UCSD-AML1 (cell line): ENCODE measurements around the gene PNLIPRP2.

Source experiments
- DNase-seq: peaks from one replicate; lab custom pipeline; 2025; ENCODE audit not compliant: unreplicated experiment; lab: John Stamatoyannopoulos, UW

PNLIPRP2 gene

GRCh38 chr10:116654816-116655215, 34.1 kb downstream of the PNLIPRP2 start:
- DNase-seq: no peak

- no peak for DNase-seq
These were observed 34.8 kb downstream of the PNLIPRP2 start for GRCh38 chr10:116655568-116655967.

GRCh38 chr10:116656044-116656443, 35.3 kb downstream of the PNLIPRP2 start:
- no peak for DNase-seq

GRCh38 chr10:116657863-116658551, 37.3 kb downstream of the PNLIPRP2 start:
- no peak for DNase-seq

- no peak for DNase-seq
These were observed 38.4 kb downstream of the PNLIPRP2 start for GRCh38 chr10:116659049-116659670.

GRCh38 chr10:116660860-116661259, 40.1 kb downstream of the PNLIPRP2 start:
- DNase-seq: no peak

- DNase-seq: no peak
These were observed 42.6 kb downstream of the PNLIPRP2 start for GRCh38 chr10:116663342-116663741.

GRCh38 chr10:116664631-116665030, 43.9 kb downstream of the PNLIPRP2 start:
- DNase-seq: no peak

- DNase-seq: no peak
These were observed 44.9 kb downstream of the PNLIPRP2 start for GRCh38 chr10:116665541-116666125.

- DNase-seq: no peak
These were observed 46.7 kb downstream of the PNLIPRP2 start for GRCh38 chr10:116667484-116667883.

GRCh38 chr10:116668018-116668417, 47.3 kb downstream of the PNLIPRP2 start:
- no peak for DNase-seq

GRCh38 chr10:116668446-116668845, 47.7 kb downstream of the PNLIPRP2 start:
- no peak for DNase-seq

GRCh38 chr10:116669080-116669479, 48.3 kb downstream of the PNLIPRP2 start:
- no peak for DNase-seq

GRCh38 chr10:116669832-116670644, 49.3 kb downstream of the PNLIPRP2 start:
- DNase-seq: no peak

- DNase-seq: no peak
These were observed 50.0 kb downstream of the PNLIPRP2 start for GRCh38 chr10:116670706-116671105.

GRCh38 chr10:116671274-116671926, 50.6 kb downstream of the PNLIPRP2 start:
- DNase-seq: no peak

GRCh38 chr10:116672891-116673290, 52.1 kb downstream of the PNLIPRP2 start:
- DNase-seq: no peak

GRCh38 chr10:116673866-116674265, 53.1 kb downstream of the PNLIPRP2 start:
- DNase-seq: no peak

- no peak for DNase-seq
These were observed 54.2 kb downstream of the PNLIPRP2 start for GRCh38 chr10:116674901-116675423.

- DNase-seq: no peak
These were observed 55.4 kb downstream of the PNLIPRP2 start for GRCh38 chr10:116676118-116676517.

GRCh38 chr10:116676633-116677032, 55.9 kb downstream of the PNLIPRP2 start:
- no peak for DNase-seq
